ENCODE results near the gene SGCD.

DNA sequence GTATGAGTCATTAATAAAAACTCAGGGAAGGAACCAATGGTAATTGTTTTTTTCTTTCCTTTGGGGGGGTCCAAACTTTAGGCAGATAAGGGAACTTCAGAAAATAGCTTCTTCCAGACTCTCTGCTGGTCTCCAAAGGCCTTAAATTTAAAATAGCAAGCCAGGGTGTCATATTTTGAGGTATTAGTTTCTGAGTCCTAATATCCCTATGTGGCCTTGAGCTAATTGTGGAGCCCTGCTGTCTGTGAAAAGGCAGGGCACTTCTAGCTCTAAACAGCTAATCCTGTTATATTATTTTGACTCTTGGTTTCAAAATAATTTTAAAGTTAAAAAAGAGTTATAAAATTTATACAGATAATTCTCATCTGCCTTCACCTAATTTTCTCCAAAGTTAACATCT lies 327.5 kb downstream of the SGCD start:
- TF ChIP-seq POLR2AphosphoS5 (IDR thresholded peaks at IDR 0.05; ENCODE audit: borderline replicate concordance, low read depth, low read length) = no peak
- no peak for TF ChIP-seq EZH2 (IDR thresholded peaks at IDR 0.05)
- no peak for TF ChIP-seq FOXP2 (optimal IDR thresholded peaks at IDR 0.05; ENCODE audit: control extremely low read depth, extremely low read length, insufficient read depth)
